ENCODE measurements around the gene ZBED4. TPM values are rescaled to one million over a fixed set of nuclear protein-coding genes. Genes with fewer than 3 reads are reported as not detected.
"Not testable (repeated sequence)": the region's sequence is repeated elsewhere in the genome, so short reads cannot be mapped to it uniquely, and the experiment has no call there.

The ZBED4 gene
- total RNA-seq, 1 experiment from 2014 or later = 29.2 TPM

DNA sequence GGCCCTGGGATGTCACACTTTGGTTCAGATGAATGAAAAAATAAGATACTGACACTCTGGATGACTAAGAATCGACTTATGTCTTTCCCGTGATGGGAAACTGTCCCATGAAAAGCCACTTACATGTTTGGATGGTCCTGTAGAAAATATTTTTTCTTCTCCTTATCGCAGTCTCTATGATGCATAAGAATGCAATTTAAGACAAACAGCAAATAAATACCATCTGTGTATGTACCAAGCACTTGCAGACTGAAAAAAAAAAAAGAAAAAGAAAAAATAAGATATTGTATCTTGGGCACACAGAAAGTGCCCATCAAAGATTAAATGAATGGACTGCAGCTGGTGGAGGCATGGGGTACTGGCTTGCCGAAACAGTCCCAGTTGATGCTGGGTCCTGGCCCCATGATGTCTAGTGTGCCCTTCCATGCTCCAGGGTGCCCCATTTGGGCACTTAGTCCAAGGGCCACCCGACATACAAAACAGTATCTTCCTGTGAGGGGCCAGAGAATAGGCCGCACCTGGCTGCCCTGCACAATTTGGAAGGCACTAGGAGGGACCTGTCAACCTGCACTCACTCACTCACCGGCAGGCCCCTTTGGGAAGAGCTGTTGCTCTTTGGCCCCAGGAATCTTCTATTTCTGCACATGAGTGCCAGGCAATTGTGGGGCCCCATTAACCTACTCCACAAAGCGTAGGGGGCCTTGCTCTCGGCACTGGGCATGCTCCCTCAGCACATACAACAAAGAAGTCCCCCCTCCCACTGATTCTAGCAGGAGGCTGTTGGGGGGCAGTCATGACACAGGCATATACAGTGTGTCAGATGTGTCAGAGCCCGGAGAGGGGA is 2.5 kb upstream of the ZBED4 start (continued):
- TF ChIP-seq, protein P1, sequence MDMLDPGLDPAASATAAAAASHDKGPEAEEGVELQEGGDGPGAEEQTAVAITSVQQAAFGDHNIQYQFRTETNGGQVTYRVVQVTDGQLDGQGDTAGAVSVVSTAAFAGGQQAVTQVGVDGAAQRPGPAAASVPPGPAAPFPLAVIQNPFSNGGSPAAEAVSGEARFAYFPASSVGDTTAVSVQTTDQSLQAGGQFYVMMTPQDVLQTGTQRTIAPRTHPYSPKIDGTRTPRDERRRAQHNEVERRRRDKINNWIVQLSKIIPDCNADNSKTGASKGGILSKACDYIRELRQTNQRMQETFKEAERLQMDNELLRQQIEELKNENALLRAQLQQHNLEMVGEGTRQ (CRISPR knock-in tag; IDR thresholded peaks at IDR 0.05) = no peak
- no peak for TF ChIP-seq EMX1 (CRISPR knock-in tag; IDR thresholded peaks at IDR 0.05)
- no peak for TF ChIP-seq NFYB (CRISPR knock-in tag; conservative IDR thresholded peaks at IDR 0.05; ENCODE audit: low read depth)
- TF ChIP-seq, protein P2, sequence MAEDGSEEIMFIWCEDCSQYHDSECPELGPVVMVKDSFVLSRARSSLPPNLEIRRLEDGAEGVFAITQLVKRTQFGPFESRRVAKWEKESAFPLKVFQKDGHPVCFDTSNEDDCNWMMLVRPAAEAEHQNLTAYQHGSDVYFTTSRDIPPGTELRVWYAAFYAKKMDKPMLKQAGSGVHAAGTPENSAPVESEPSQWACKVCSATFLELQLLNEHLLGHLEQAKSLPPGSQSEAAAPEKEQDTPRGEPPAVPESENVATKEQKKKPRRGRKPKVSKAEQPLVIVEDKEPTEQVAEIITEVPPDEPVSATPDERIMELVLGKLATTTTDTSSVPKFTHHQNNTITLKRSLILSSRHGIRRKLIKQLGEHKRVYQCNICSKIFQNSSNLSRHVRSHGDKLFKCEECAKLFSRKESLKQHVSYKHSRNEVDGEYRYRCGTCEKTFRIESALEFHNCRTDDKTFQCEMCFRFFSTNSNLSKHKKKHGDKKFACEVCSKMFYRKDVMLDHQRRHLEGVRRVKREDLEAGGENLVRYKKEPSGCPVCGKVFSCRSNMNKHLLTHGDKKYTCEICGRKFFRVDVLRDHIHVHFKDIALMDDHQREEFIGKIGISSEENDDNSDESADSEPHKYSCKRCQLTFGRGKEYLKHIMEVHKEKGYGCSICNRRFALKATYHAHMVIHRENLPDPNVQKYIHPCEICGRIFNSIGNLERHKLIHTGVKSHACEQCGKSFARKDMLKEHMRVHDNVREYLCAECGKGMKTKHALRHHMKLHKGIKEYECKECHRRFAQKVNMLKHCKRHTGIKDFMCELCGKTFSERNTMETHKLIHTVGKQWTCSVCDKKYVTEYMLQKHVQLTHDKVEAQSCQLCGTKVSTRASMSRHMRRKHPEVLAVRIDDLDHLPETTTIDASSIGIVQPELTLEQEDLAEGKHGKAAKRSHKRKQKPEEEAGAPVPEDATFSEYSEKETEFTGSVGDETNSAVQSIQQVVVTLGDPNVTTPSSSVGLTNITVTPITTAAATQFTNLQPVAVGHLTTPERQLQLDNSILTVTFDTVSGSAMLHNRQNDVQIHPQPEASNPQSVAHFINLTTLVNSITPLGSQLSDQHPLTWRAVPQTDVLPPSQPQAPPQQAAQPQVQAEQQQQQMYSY (CRISPR knock-in tag; IDR thresholded peaks at IDR 0.05) = no peak

DNA sequence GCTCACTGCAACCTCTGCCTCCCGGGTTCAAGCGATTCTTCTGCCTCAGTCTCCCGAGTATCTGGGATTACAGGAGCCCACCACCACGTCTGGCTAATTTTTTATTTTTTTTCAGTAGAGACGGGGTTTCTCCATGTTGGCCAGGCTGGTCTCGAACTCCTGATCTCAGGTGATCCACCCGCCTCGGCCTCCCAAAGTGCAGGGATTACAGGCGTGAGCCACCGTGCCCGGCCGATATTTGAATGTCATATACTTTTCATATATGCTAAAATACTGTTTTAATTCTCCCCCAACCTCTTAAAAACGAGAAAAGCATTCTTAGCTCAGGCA is 1.1 kb upstream of the ZBED4 start:
- H3K27ac Mint-ChIP-seq; H3K9me3 Mint-ChIP-seq; H3K36me3 Mint-ChIP-seq; ATAC-seq; DNase-seq (ENCODE audit: low spot score); POLR2A ChIA-PET: not testable (repeated sequence)
- Mint-ChIP-seq H3K4me1 (peaks cover 21% of the 10 kb centered on the region), H3K4me3 (peak overlapping the region; percentile 63), H3K27me3 (ENCODE audit: low read depth) (peaks cover 51% of the 10 kb centered on the region)
- CTCF ChIA-PET = interaction anchor here (0.6 kb wide), 1 partner anchor 47 kb away, joined by 3 read pairs; no protein-coding TSS in a partner anchor

DNA sequence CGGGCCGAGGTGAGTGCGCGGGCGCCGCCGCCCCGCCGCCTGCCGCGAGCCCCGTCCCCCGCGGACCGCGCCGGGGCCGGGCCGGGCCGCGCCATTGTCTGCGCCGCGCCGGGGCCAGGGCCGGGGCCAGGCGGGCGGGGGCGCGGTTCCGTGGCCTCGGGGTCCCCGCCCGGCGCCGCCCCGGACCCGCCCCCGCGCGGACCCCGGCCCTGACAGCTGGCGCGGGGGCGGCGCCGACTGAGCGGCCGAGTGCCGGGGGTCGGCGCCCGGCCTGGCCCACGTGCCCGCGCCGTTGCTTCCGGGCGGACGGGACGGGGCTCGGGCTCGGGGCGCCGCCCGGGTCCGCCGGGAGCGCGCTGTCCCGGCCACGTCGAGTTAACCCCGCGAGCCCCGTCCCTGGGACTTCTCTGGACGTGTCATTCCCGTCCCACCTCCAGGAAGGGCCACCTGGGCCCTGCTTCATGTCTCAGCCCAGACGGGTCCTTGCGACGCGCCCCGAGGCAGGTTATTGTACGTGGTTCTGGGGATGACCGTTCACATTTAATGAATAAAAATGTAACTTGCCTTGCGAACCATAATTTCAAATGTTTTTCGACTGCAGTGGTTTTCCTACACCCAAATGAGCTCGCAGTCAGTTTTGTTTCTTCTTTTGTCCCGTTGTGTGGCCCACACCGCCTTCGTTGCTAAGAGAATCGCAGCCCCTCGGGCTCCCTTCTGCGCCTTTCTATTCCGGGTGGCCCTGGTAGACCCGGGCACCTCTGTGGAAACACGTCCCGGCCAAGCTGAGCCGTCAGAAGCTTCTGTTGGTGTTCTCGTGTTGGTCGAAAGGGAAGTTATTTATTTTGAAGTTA is 562 bp downstream of the ZBED4 start:
- Mint-ChIP-seq H3K27me3 (ENCODE audit: low read depth) (peaks cover 36% of the 10 kb centered on the region), H3K27ac (peak overlapping the region; percentile 75), H3K4me3 (peak overlapping the region; percentile 93), H3K4me1 (peaks cover 24% of the 10 kb centered on the region), H3K36me3 (no peaks in the 10 kb centered on the region), H3K9me3 (no peaks in the 10 kb centered on the region)
- ATAC-seq (peak; percentile 7), DNase-seq (ENCODE audit: low spot score) (no peak)
- CTCF ChIA-PET = no interaction called here
- POLR2A ChIA-PET = no interaction called here
- TF ChIP-seq, protein P1 (CRISPR knock-in tag; IDR thresholded peaks at IDR 0.05) = peak; percentile 62; the same call in 1 of the 2 replicates
- TF ChIP-seq ZNF121 (CRISPR knock-in tag; IDR thresholded peaks at IDR 0.05) = no peak
- TF ChIP-seq, protein P3, sequence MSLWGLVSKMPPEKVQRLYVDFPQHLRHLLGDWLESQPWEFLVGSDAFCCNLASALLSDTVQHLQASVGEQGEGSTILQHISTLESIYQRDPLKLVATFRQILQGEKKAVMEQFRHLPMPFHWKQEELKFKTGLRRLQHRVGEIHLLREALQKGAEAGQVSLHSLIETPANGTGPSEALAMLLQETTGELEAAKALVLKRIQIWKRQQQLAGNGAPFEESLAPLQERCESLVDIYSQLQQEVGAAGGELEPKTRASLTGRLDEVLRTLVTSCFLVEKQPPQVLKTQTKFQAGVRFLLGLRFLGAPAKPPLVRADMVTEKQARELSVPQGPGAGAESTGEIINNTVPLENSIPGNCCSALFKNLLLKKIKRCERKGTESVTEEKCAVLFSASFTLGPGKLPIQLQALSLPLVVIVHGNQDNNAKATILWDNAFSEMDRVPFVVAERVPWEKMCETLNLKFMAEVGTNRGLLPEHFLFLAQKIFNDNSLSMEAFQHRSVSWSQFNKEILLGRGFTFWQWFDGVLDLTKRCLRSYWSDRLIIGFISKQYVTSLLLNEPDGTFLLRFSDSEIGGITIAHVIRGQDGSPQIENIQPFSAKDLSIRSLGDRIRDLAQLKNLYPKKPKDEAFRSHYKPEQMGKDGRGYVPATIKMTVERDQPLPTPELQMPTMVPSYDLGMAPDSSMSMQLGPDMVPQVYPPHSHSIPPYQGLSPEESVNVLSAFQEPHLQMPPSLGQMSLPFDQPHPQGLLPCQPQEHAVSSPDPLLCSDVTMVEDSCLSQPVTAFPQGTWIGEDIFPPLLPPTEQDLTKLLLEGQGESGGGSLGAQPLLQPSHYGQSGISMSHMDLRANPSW (CRISPR knock-in tag; conservative IDR thresholded peaks at IDR 0.05; ENCODE audit: low read depth) = no peak
- no peak for TF ChIP-seq ZBTB21 (CRISPR knock-in tag; IDR thresholded peaks at IDR 0.05; ENCODE audit: borderline replicate concordance)

DNA sequence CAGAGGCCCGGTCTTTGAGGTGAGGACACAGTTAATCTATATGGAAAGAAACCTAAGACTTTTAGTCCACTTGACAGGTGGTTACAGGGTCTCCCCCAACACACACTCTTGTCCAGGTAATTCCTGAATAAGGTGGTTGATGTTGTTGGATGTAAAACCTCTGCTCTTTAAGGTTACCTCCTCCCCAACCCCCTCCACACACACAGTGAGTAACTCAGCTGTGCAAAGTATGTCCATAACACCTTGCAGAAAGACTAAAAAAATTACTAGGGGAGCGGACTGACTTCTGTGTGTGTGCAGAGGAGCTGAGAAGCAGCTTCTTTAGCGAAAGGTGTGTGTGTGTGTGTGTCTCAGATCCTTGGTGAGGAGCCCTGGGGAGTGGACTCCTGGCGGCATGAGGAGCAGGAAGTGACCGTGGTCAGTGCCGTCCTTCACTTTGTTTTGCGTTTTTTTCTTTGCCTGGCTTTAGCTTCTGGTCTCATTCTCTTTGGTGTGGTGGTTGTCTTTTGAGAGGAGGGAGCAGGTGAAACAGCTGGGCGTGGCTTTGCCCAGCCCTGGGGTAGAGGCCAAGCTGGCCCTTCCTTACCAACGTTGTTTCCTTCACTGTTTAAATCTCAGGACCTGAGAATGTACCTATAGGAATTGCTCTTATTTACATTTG is 1.7 kb downstream of the ZBED4 start:
- Mint-ChIP-seq H3K27ac (peak overlapping the region; percentile 60; the same call in 1 of the 2 replicates), H3K36me3 (no peaks in the 10 kb centered on the region), H3K27me3 (ENCODE audit: low read depth) (peaks cover 26% of the 10 kb centered on the region), H3K9me3 (no peaks in the 10 kb centered on the region), H3K4me3 (peak overlapping the region; percentile 93), H3K4me1 (peaks cover 24% of the 10 kb centered on the region)
- CTCF ChIA-PET = no interaction called here
- ATAC-seq (no peak), DNase-seq (ENCODE audit: low spot score) (no peak)
- POLR2A ChIA-PET = no interaction called here
- TF ChIP-seq FOXJ3 (CRISPR knock-in tag; IDR thresholded peaks at IDR 0.05; ENCODE audit: borderline replicate concordance) (no peak), NFATC4 (CRISPR knock-in tag; IDR thresholded peaks at IDR 0.05) (no peak), CREB1 (CRISPR knock-in tag; IDR thresholded peaks at IDR 0.05) (no peak)
- TF ChIP-seq, protein P4, sequence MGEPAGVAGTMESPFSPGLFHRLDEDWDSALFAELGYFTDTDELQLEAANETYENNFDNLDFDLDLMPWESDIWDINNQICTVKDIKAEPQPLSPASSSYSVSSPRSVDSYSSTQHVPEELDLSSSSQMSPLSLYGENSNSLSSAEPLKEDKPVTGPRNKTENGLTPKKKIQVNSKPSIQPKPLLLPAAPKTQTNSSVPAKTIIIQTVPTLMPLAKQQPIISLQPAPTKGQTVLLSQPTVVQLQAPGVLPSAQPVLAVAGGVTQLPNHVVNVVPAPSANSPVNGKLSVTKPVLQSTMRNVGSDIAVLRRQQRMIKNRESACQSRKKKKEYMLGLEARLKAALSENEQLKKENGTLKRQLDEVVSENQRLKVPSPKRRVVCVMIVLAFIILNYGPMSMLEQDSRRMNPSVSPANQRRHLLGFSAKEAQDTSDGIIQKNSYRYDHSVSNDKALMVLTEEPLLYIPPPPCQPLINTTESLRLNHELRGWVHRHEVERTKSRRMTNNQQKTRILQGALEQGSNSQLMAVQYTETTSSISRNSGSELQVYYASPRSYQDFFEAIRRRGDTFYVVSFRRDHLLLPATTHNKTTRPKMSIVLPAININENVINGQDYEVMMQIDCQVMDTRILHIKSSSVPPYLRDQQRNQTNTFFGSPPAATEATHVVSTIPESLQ (CRISPR knock-in tag; IDR thresholded peaks at IDR 0.05) = no peak
